Type B pancreatic cell (in vitro differentiated cells): ENCODE measurements around the gene ACADVL. TPM values are rescaled to one million over a fixed set of nuclear protein-coding genes. Genes with fewer than 3 reads are reported as not detected.

Source experiments
- DNase-seq: peaks from one replicate; pipeline ENCODE4 v3.0.0; 2021; ENCODE audit warnings: mixed read lengths; ENCODE audit not compliant: unreplicated experiment; ENCODE audit errors: extremely low spot score
- H3K27ac Mint-ChIP-seq: 2 replicates; pipeline ENCODE4 v1.8.0; 2021; ENCODE audit warnings: mild to moderate bottlenecking, mixed read lengths
- H3K27me3 Mint-ChIP-seq: 2 replicates; pipeline ENCODE4 v1.8.0; 2021; ENCODE audit warnings: mixed read lengths
- H3K36me3 Mint-ChIP-seq: 2 replicates; pipeline ENCODE4 v1.8.0; 2021; ENCODE audit warnings: mixed read lengths
- H3K4me1 Mint-ChIP-seq: one replicate; pipeline ENCODE4 v1.8.0; 2021; ENCODE audit warnings: mixed read lengths; ENCODE audit not compliant: unreplicated experiment
- H3K4me3 Mint-ChIP-seq: 2 replicates; pipeline ENCODE4 v1.8.0; 2021; ENCODE audit warnings: mild to moderate bottlenecking, mixed read lengths
- H3K9me3 Mint-ChIP-seq: 2 replicates; pipeline ENCODE4 v1.8.0; 2021; ENCODE audit warnings: mixed read lengths
- CTCF ChIP-seq: fragments of 200-600 bp; sonication (generic); conservative IDR thresholded peaks from 2 replicates; pipeline ENCODE4 v1.5.0; 2021; ENCODE audit warnings: antibody characterized with exemption, mild to moderate bottlenecking
- total RNA-seq: library from RNA; stranded (reverse); gene quantifications from 2 replicates; pipeline ENCODE4 v1.2.1, GENCODE V29; 2021; ENCODE audit warnings: low replicate concordance

ACADVL gene
- total RNA-seq, 1 donor from 2014 or later, result 617 TPM

GRCh38 chr17:7207120-7208001 lies 12.4 kb upstream of the ACADVL start:
- DNase-seq, result no peak

DNA sequence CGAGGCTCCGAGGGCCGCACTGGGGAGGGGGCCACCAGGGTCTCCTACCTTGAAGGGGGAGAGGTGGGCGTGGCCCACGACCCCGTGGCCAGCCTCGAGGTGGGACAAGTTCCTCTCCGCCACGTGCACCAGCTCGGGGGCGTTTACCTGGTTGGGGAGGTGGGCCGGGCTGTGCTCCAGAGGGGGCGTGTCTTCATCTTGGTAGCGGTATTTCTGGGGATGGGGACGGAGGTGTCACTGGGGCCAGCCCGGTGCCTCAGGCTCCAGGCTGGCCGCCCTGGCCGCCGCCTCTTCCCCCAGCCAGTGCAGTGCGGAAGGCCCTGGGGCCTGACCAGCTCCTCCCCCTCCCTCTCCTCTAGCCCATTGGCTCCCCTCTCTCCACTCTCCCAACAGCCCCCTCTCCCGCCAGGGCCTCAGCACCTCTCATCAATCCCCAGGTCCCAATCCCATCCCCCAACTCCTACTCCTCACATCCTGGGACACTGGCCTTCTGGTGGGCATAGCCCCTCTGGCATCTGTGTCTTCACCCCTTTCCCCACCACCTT lies 11.6 kb upstream of the ACADVL start:
- no peak for DNase-seq
- H3K4me3 Mint-ChIP-seq, result peak overlapping the region; percentile 47

More at GRCh38 chr17:7207120-7208001, 12.4 kb upstream of the ACADVL start:
- Mint-ChIP-seq H3K4me1 (peaks cover 53% of the 10 kb centered on the region), H3K36me3 (peaks cover 5% of the 10 kb centered on the region), H3K9me3 (no peaks in the 10 kb centered on the region), H3K27me3 (peaks cover 20% of the 10 kb centered on the region), H3K27ac (no peak overlapping the region), H3K4me3 (peak overlapping the region; percentile 46)
- no peak for TF ChIP-seq CTCF

GRCh38 chr17:7208754-7209460 lies 10.8 kb upstream of the ACADVL start:
- Mint-ChIP-seq H3K27ac (no peak overlapping the region), H3K27me3 (peaks cover 29% of the 10 kb centered on the region), H3K4me3 (peak overlapping the region; percentile 47), H3K4me1 (peaks cover 58% of the 10 kb centered on the region), H3K36me3 (peaks cover 7% of the 10 kb centered on the region), H3K9me3 (no peaks in the 10 kb centered on the region)
- DNase-seq, result no peak
- TF ChIP-seq CTCF, result no peak

More for the DNA sequence above, 11.6 kb upstream of the ACADVL start:
- Mint-ChIP-seq H3K4me1 (peaks cover 54% of the 10 kb centered on the region), H3K27ac (no peak overlapping the region), H3K9me3 (no peaks in the 10 kb centered on the region), H3K27me3 (peaks cover 22% of the 10 kb centered on the region), H3K36me3 (peaks cover 3% of the 10 kb centered on the region)
- no peak for TF ChIP-seq CTCF

DNA sequence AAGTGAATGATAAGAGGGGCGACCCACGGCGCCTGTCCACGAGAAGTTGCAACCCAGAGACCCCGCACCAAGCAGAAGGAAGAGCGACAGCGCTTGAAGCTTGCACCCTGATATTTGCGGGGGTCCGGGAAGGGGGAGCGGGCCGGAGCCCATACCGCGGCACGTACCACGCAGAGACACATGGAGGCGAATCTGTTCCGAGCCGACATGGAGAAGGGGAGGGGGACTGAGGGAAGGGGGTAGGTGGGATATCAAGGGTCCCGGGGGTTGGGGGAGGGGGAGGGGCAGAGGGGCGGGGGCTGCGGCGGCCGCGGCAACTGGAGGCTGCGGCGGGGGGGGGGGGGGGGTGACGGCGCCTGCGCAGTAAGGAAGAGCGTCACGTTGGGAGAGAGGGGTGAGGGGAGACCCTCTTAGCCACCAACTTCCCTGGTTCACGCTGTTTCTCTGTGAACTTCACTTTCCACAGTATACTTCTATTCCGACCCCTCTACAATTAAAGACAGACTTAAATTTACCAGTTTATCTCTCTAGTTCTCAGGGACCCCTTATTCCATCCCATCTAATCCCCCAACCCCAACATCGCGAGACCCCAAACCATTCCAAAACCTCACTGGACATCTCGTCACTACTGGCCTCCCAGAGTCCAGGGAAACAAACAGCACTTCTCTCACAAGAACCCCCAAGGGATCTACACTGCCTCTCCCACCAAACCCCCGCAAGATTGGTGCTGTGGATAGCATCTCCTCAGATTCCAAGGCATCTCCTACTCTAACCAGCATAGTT lies 8.1 kb upstream of the ACADVL start:
- TF ChIP-seq CTCF, result no peak
- Mint-ChIP-seq H3K4me3 (peak overlapping the region; percentile 81), H3K27ac (peak overlapping the region; percentile 54), H3K9me3 (no peaks in the 10 kb centered on the region), H3K4me1 (peaks cover 49% of the 10 kb centered on the region), H3K36me3 (peaks cover 5% of the 10 kb centered on the region), H3K27me3 (peaks cover 33% of the 10 kb centered on the region)
- DNase-seq, result no peak

DNA sequence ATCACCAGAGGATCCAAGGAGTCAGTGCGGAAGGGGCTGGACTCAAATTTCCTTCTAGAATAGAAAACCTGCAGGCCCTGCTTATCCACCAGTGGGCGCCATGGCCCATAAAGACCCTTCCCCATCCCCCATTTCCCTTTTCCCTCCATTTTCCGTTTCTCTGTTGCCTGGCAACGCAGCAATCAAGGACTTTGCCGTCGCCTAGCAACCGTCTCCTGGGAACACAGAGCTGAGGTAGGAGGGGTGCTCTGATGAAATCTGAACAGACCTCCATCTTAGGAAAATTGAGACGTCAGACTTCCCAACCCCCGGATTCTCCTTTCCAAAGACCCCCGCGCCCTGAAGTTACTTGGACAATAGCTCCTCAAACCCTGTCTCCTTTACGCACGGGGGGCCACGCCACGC lies 5.8 kb upstream of the ACADVL start:
- TF ChIP-seq CTCF, result peak; percentile 89
- peak overlapping the region; percentile 98 for H3K27ac Mint-ChIP-seq
- peak; percentile 92 for DNase-seq
- H3K27me3 Mint-ChIP-seq, result peaks cover 33% of the 10 kb centered on the region
- peak overlapping the region; percentile 95 for H3K4me3 Mint-ChIP-seq
- H3K9me3 Mint-ChIP-seq, result no peaks in the 10 kb centered on the region
- peaks cover 49% of the 10 kb centered on the region for H3K4me1 Mint-ChIP-seq
- peaks cover 5% of the 10 kb centered on the region for H3K36me3 Mint-ChIP-seq
